ENCODE results near the gene DOK3.

DOK3 gene

DNA sequence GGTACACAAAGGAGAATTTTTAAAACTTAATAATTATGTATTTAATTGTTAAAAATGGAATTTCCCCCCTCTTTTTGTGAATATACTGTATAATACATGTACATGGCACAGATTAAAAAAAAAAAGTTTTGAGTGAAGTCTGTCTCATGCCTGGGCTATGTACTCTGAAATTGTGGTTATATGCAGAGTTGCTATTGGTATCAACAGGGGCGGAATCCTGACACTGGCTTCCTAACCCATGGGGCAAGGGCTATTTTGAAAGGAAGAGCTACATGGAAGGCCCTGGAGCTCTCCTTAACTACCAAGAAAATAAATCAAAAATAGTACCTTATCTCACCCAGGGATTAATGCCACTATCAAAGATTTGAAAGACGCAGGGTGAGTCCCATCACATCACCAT is 45.6 kb upstream of the DOK3 start:
- TF ChIP-seq, protein P1, sequence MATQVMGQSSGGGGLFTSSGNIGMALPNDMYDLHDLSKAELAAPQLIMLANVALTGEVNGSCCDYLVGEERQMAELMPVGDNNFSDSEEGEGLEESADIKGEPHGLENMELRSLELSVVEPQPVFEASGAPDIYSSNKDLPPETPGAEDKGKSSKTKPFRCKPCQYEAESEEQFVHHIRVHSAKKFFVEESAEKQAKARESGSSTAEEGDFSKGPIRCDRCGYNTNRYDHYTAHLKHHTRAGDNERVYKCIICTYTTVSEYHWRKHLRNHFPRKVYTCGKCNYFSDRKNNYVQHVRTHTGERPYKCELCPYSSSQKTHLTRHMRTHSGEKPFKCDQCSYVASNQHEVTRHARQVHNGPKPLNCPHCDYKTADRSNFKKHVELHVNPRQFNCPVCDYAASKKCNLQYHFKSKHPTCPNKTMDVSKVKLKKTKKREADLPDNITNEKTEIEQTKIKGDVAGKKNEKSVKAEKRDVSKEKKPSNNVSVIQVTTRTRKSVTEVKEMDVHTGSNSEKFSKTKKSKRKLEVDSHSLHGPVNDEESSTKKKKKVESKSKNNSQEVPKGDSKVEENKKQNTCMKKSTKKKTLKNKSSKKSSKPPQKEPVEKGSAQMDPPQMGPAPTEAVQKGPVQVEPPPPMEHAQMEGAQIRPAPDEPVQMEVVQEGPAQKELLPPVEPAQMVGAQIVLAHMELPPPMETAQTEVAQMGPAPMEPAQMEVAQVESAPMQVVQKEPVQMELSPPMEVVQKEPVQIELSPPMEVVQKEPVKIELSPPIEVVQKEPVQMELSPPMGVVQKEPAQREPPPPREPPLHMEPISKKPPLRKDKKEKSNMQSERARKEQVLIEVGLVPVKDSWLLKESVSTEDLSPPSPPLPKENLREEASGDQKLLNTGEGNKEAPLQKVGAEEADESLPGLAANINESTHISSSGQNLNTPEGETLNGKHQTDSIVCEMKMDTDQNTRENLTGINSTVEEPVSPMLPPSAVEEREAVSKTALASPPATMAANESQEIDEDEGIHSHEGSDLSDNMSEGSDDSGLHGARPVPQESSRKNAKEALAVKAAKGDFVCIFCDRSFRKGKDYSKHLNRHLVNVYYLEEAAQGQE (IDR thresholded peaks at IDR 0.05; ENCODE audit: insufficient read depth in 1 of 2, low read depth in 2 of 2, low read length in 2 of 2): no peak
- TF ChIP-seq POLR2AphosphoS5 (IDR thresholded peaks at IDR 0.05; ENCODE audit: low read depth, low read length) (no peak), SIN3A (IDR thresholded peaks at IDR 0.05; ENCODE audit: borderline replicate concordance, insufficient read depth, low read length) (no peak), FOXP2 (optimal IDR thresholded peaks at IDR 0.05; ENCODE audit: borderline replicate concordance, extremely low read depth, extremely low read length, insufficient read depth) (no peak), TAF1 (IDR thresholded peaks at IDR 0.05; ENCODE audit: borderline replicate concordance, insufficient read depth, low read length) (no peak)

- peak; percentile 78 for TF ChIP-seq FOXP2 (optimal IDR thresholded peaks at IDR 0.05; ENCODE audit: borderline replicate concordance, extremely low read depth, extremely low read length, insufficient read depth)
- TF ChIP-seq, protein P1 (IDR thresholded peaks at IDR 0.05; ENCODE audit: insufficient read depth in 1 of 2, low read depth in 2 of 2, low read length in 2 of 2): no peak
- peak; percentile 35; the same call in 1 of the 2 replicates for TF ChIP-seq SIN3A (IDR thresholded peaks at IDR 0.05; ENCODE audit: borderline replicate concordance, insufficient read depth, low read length)
- no peak for TF ChIP-seq TAF1 (IDR thresholded peaks at IDR 0.05; ENCODE audit: borderline replicate concordance, insufficient read depth, low read length)
- TF ChIP-seq POLR2AphosphoS5 (IDR thresholded peaks at IDR 0.05; ENCODE audit: low read depth, low read length): peak; percentile 40; the same call in 1 of the 2 replicates
These were observed 45.0 kb upstream of the DOK3 start, which contains the start of gene FAM193B for GRCh38 chr5:177554474-177555111. Gene FAM193B (minus strand): TSS chr5:177554563. CDS start chr5:177554458, 105 bp downstream.

DNA sequence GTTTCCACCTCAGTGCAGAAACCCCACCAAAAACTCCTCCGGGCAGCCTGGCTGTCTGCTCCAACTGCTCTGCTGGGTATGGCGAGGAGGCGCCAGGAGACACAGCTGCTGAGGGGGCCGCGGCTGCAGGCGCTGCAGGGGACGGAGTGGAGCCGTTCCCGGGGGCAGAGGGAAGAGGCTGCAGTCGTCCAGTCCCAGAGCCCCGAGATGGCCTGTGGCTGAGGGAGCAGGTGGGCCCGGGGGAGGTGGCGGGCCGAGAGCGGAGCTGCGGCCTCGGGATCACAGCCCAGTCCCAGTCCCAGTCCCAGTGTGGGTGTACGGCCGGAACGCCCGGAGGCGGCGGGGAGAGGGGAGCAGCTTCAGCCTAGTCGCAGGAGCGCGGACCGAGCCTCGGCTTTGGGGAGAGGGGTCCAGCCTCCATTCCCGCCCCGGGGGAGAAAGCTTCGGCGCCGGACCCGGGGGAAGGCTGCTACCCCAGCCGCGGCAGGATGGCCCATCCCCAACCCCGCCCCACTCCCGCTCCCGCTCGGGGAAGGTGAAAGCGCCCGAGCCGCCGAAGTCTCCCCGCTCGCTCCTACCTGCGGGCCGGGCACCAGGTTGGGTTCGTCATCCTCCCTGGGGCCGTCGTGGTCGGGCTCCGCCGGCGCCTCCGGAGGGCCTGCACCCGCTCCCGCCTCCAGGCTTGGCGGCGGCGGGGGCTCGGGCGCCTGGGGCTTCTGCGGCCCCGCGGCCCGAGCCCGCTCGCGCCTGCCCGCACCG is 44.2 kb upstream of the DOK3 start:
- TF ChIP-seq, protein P1 (IDR thresholded peaks at IDR 0.05; ENCODE audit: insufficient read depth in 1 of 2, low read depth in 2 of 2, low read length in 2 of 2): no peak
- TF ChIP-seq TAF1 (IDR thresholded peaks at IDR 0.05; ENCODE audit: borderline replicate concordance, insufficient read depth, low read length) (no peak), FOXP2 (optimal IDR thresholded peaks at IDR 0.05; ENCODE audit: borderline replicate concordance, extremely low read depth, extremely low read length, insufficient read depth) (no peak), POLR2AphosphoS5 (IDR thresholded peaks at IDR 0.05; ENCODE audit: low read depth, low read length) (no peak), SIN3A (IDR thresholded peaks at IDR 0.05; ENCODE audit: borderline replicate concordance, insufficient read depth, low read length) (no peak)

DNA sequence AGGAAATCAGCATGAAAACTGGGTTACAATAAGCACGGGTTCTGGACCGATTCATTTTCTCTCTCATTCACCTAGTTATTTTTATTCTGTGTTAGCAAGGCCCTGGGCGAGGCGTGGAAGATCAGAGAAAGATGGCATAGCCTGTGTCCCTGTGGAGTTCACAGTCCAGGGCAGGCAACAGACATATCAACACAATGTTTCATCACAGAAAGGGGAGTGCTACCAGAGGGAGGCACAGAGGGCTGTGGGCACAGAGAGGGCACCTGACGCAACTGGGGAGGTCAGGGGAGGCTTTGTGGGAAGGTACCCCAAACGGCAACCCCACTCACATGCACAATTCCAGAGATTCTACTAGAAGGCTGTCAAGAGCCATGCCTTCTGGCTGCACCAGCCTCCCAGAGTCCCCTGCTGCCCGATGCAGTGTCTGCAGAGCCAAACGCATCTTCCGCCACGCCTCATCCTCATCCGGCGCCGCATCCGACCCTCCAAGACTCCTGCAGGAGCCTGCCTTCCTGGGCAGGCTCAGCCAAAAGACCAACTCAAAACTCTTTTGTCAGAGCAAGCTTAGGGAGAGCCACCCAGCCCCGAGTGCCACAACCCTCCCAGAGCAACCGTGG is 43.3 kb upstream of the DOK3 start:
- no peak for TF ChIP-seq FOXP2 (optimal IDR thresholded peaks at IDR 0.05; ENCODE audit: borderline replicate concordance, extremely low read depth, extremely low read length, insufficient read depth)
- TF ChIP-seq TAF1 (IDR thresholded peaks at IDR 0.05; ENCODE audit: borderline replicate concordance, insufficient read depth, low read length): no peak
- no peak for TF ChIP-seq POLR2AphosphoS5 (IDR thresholded peaks at IDR 0.05; ENCODE audit: low read depth, low read length)

DNA sequence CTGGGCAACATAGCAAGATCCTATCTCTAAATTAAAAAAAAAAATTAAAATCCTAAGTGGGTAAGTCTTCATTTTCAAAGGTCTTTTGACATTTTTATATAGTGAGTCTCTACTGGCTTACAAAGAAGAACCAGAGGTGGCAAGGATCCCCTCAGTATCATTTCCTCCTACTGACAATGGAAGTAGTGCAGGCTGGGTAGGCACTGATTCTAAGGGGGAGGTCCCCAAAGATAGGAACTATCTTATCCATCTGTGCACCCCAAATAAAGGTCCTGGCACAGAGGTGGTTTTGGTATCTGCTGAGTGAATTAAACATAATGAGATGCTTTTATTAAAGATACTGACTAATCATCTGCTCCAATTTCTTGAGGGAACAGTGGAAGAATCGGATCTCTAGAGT is 40.5 kb upstream of the DOK3 start:
- TF ChIP-seq TAF1 (IDR thresholded peaks at IDR 0.05; ENCODE audit: borderline replicate concordance, insufficient read depth, low read length) (no peak), SIN3A (IDR thresholded peaks at IDR 0.05; ENCODE audit: borderline replicate concordance, insufficient read depth, low read length) (no peak), FOXP2 (optimal IDR thresholded peaks at IDR 0.05; ENCODE audit: borderline replicate concordance, extremely low read depth, extremely low read length, insufficient read depth) (no peak), POLR2AphosphoS5 (IDR thresholded peaks at IDR 0.05; ENCODE audit: low read depth, low read length) (no peak)
- TF ChIP-seq, protein P1 (IDR thresholded peaks at IDR 0.05; ENCODE audit: insufficient read depth in 1 of 2, low read depth in 2 of 2, low read length in 2 of 2): no peak

Measured in PFSK-1 (cell line).